HG02623 (cell line): ENCODE measurements around the gene CAPN11.
"Not testable (repeated sequence)": the region's sequence is repeated elsewhere in the genome, so short reads cannot be mapped to it uniquely, and the experiment has no call there.

ENCODE experiments used
- ATAC-seq: cut with Tn5 transposase; IDR thresholded peaks from one replicate; pipeline ENCODE4 v1.9.1; 2021; ENCODE audit warnings: moderate library complexity; ENCODE audit not compliant: unreplicated experiment

Gene CAPN11

GRCh38 chr6:44129841-44130322 is 28.7 kb upstream of the CAPN11 start:
- no peak for ATAC-seq

GRCh38 chr6:44131892-44132291 is 26.7 kb upstream of the CAPN11 start:
- no peak for ATAC-seq

GRCh38 chr6:44132476-44132875 is 26.1 kb upstream of the CAPN11 start:
- no peak for ATAC-seq

GRCh38 chr6:44133003-44133931 is 25.4 kb upstream of the CAPN11 start:
- no peak for ATAC-seq

GRCh38 chr6:44133981-44134711 is 24.5 kb upstream of the CAPN11 start:
- ATAC-seq, result no peak

GRCh38 chr6:44135173-44135758 is 23.4 kb upstream of the CAPN11 start:
- ATAC-seq, result no peak

- ATAC-seq, result no peak
These were observed 22.7 kb upstream of the CAPN11 start for GRCh38 chr6:44135875-44136274.

GRCh38 chr6:44138717-44139350 is 19.8 kb upstream of the CAPN11 start:
- no peak for ATAC-seq

- ATAC-seq, result no peak
These were observed 19.3 kb upstream of the CAPN11 start for GRCh38 chr6:44139351-44139743.

- no peak for ATAC-seq
These were observed 15.8 kb upstream of the CAPN11 start for GRCh38 chr6:44142835-44143234.

- no peak for ATAC-seq
These were observed 14.9 kb upstream of the CAPN11 start for GRCh38 chr6:44143731-44144130.

- ATAC-seq, result not testable (repeated sequence)
These were observed 14.1 kb upstream of the CAPN11 start for GRCh38 chr6:44144536-44144935.

GRCh38 chr6:44145839-44146238 is 12.8 kb upstream of the CAPN11 start:
- ATAC-seq, result no peak

GRCh38 chr6:44146685-44147084 is 11.9 kb upstream of the CAPN11 start:
- no peak for ATAC-seq

GRCh38 chr6:44147256-44147655 is 11.4 kb upstream of the CAPN11 start:
- ATAC-seq, result no peak

GRCh38 chr6:44148306-44148705 is 10.3 kb upstream of the CAPN11 start:
- ATAC-seq, result no peak

GRCh38 chr6:44149369-44150012 is 9.1 kb upstream of the CAPN11 start:
- no peak for ATAC-seq

- no peak for ATAC-seq
These were observed 8.2 kb upstream of the CAPN11 start for GRCh38 chr6:44150317-44150917.

- ATAC-seq, result peak; percentile 69
These were observed 7.1 kb upstream of the CAPN11 start for GRCh38 chr6:44151348-44152108.

GRCh38 chr6:44152109-44152461 is 6.5 kb upstream of the CAPN11 start:
- no peak for ATAC-seq
